Activated effector memory CD4-positive, alpha-beta T cell treated with anti-CD3 and anti-CD28 coated beads, Interleukin-2, amount 50 U/mL, for 16 hours (primary cell): Measurements from ENCODE around the gene CIROP.

Source experiments
- DNase-seq: peaks from one replicate; pipeline ENCODE4 v3.0.0-alpha.2; 2020

The CIROP gene

DNA sequence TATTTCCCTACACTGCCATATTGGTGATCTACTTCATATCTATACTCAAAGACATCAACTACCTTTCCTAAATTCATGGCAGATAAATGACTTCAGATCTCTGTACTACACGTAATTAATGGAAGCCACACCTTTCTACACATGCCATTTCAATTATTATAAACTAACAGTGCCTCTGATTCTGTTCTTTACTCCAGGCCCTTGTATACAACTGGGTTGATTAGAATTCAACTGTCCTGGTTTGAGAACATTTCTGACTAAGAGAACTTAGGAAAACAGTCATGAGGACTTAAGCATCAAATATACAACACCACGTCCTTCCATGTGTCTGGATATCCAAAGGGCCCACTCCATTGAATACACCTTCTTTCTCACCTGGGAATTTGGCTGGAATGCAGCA lies 11.7 kb downstream of the CIROP start:
- DNase-seq, result no peak

GRCh38 chr14:23091294-23092225 lies 13.2 kb downstream of the CIROP start:
- DNase-seq, result no peak

GRCh38 chr14:23090254-23090636 lies 14.5 kb downstream of the CIROP start:
- DNase-seq, result no peak

- peak; percentile 22 for DNase-seq
Measured at GRCh38 chr14:23089498-23090253, 15.1 kb downstream of the CIROP start.

- no peak for DNase-seq
Measured at GRCh38 chr14:23086565-23086964, 18.2 kb downstream of the CIROP start.

- DNase-seq, result no peak
Measured at GRCh38 chr14:23085458-23085857, 19.3 kb downstream of the CIROP start.

GRCh38 chr14:23080474-23080873 lies 24.3 kb downstream of the CIROP start:
- no peak for DNase-seq

GRCh38 chr14:23079716-23080115 lies 25.1 kb downstream of the CIROP start:
- no peak for DNase-seq

DNA sequence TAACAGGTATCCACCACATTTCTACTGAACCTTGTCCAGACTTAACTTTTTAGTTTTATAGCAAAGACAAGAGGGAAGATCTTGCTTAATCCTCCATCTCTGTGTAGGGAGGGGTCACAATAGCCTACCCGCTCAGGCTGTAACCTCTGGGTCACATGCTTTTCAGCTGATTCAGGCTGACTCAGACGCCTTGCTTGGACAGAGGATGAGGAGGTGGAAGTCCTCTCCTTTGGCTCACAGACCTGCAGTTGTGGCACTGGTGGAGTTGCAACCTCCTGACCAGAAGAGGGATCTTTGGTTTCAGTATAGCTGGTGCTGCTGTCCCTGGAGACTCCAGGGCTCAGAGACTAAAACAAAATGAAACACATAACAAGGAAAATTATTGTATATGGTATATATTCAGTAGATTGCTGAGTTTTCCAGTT lies 26.1 kb downstream of the CIROP start:
- DNase-seq, result no peak

DNA sequence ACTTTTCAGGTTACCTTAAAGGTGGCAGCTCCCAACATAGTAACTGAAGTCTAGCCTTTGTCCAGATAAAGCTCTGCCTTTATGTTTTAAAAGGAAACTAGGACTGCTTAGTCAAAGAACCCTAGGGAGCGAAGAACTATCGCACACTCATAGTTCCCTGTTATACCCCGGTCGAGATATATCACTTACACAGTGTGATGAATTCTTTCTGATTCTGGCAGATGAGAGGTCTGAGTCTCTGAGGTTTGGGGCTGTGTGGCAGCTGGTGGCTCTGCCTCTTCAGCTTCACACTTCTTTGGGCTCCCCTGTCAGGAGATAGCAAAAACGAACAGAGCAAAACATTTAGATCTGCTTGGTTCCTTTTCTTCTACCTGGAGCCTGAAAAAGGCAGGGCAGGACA lies 26.8 kb downstream of the CIROP start:
- no peak for DNase-seq

- no peak for DNase-seq
Measured at GRCh38 chr14:23076785-23077408, 27.9 kb downstream of the CIROP start.

DNA sequence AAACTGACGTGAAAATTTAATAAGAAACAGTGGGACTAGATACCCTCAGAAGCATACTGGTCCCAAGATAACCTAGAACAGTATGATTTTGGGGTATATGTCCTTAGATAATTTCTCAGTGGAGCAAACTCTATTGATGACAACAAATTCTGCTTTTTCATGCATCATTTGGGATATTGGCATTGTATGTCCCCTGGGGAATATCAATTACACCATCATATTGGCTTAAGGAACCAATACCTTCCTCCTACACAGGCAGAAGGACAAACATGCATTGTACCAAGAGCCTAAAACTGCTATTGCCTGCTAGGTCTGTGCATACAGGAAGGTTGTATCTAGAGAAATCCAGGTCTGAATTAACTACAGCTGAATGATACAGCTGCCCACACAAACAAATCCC lies 29.9 kb downstream of the CIROP start:
- no peak for DNase-seq

GRCh38 chr14:23071921-23072539 lies 32.8 kb downstream of the CIROP start:
- no peak for DNase-seq

DNA sequence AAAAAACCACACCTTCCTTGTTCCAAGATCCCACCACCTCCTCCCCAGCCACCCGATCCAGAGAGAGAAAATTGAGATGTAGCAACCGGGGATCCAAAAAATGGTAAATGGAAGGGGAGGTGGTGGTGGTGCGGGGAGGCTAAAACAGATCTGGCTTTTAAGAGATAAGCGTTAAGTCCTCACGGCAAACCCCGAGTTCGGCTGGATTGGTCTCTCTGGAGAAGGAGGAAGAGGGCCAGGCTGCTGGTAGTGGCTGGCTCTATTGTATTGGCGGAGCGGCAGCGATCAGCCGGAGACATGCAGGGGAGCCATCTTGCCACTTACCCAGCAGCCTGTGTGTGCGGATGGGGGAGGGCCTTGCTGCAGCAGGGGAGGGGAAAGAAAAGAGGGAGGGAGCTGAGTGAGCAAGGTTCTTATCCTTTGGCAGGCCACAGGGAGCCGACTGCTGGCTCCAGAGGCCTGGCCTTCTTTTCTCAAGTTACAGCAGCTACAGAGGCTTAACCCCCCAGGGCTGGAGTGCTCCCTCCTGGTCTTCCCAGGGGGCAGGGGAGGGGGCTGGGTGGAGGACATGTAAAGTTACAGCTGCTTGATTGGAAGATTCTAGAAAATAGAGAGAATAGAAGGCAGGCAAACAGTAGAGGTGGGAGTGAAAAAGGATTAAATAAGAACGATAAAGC lies 33.4 kb downstream of the CIROP start:
- DNase-seq, result peak; percentile 92

DNA sequence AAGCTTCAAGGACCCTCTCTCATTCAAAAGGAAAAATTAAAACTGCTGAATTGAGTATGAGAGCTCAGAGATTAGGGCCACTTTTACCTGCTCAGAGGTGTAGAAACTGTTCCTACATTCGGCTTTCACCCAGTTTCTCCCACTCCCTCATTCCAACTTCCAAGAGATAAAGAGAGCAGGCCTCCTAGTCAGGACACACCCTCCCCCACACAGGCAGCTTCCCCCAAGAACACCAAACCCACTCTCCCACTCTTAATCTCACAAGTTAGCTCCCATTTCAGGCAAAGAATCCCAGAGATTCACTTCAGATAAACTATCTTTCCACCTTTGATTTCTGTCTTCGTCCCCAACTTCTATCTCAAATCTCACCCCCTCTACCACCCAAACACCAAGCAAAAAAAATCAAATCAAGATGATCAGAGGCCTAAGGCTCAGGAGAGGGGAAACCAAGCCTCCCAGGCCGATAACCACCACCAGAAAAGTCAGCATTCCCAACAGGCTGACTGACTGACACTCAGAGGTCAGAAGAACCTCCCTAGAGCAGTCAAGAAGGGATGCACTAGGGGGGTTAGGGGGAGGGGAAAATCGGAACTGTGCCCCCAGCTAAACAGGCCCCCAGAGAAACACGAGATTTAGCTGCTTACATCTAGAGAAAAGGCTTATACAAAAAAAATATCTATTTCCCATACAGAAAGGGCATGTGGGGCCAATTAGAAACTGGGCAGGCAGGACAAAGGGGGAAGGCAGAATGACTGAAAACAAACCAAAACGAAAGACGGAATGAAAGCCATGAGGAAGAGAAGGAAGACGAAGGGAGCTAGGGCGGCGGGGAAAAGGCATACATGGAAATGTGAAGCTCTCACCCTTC lies 34.3 kb downstream of the CIROP start:
- no peak for DNase-seq

DNA sequence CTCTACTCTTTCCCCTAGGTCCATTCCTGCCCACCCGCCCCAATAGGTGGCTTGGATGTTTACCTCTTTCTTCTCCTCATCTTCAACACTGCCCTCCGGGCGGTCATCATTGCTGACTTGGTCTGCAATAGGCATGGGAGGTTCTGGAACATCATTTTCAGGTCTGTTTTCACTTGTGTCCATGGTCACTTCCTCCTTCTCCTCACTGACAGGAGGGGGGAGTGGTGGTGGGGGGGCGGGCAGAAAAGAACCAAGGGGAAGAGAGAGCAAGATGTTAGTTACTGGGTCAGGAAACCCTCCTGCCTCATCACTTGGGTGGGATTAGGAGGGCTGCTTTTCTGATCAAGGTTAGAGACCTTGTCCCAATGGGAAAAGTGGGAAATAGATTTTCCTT lies 35.4 kb downstream of the CIROP start:
- DNase-seq, result no peak

GRCh38 chr14:23068789-23069412 lies 35.9 kb downstream of the CIROP start:
- peak; percentile 88 for DNase-seq

DNA sequence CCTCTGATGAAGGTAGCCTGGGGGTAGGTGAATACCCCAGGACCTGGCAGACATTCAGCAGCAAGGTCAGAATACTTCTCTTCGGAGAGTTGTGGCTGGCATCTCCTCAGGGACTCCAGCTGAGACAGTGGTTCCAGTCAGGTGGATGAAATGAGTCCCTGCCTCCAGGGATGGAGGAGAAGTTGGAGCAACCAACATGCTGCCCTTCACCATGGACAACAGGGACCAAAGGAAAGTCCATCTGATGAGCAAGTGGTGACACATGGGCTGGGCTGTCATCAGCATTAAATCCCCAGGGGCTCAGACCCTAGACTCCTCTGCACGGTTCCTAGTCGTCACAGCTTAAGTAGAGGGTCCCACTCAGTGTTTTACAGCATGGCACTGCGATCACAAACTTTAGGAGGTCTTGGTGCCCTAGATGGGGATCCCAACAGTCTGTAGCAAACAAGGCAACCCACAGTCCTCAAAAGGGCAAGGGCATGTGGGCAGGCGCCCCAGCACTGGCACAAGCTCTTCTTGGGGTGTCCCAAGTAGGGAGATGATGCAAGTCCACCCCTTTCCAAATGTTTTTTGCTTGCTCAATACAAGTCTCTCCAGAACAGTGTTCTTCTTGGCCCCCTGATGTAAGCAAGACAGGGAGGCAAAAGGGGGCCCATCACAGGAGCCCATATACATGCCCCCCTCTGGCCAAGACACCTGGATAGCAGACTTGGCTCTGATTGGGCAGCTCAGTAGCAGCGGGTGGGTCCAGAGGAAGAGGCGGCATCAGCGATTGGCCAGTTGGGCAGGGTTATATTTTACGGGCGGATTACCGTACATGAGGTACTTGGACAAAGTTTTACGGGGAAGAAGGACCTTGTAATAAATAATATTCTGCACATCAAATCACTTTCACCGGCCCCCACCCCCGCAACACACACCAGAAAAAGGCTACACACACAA lies 36.7 kb downstream of the CIROP start:
- DNase-seq, result peak; percentile 37

GRCh38 chr14:23066855-23067744 lies 37.7 kb downstream of the CIROP start:
- DNase-seq, result peak; percentile 37
